HepG2 (cell line): ENCODE measurements around the gene SLC38A3. TPM values are rescaled to one million over a fixed set of nuclear protein-coding genes. Genes with fewer than 3 reads are reported as not detected.

Source experiments
- ATAC-seq: fragments of 200-7000 bp; cut with Tn5 transposase; 3 replicates; pipeline ENCODE4 v1.9.1; 2020; ENCODE audit warnings: mild to moderate bottlenecking, moderate library complexity
- BruUV-seq: library from RNA; stranded (reverse); fragments of 400-500 nt; replicated peaks from 2 replicates; lab custom pipeline; 2021; lab: Mats Ljungman, UMichigan
- CTCF ChIA-PET: fragments of 300-600 bp; formaldehyde crosslinking; extraction: SDS; loops from one replicate; lab custom pipeline; 2021; ENCODE audit warnings: low total read pairs, inconsistent platforms, low intra/inter-chr PET ratio; lab: Yijun Ruan, JAX
- POLR2A ChIA-PET: fragments of 350-600 bp; sonication (Branson Sonifier 250); formaldehyde crosslinking; loops from one replicate; lab custom pipeline; 2020; ENCODE audit warnings: antibody characterized with exemption, inconsistent platforms; lab: Yijun Ruan, JAX
- DNase-seq: peaks from one replicate; pipeline ENCODE4 v3.0.0-alpha.2; 2015; ENCODE audit warnings: low spot score
- FAIRE-seq: peaks from 3 replicates; lab custom pipeline; 2011; peaks lifted over from hg19 to GRCh38; lab: Jason Lieb, UNC
- H2AFZ ChIP-seq: one replicate; pipeline ENCODE4 v1.6.1; 2011; ENCODE audit warnings: low read length, inconsistent platforms
- H3K27ac ChIP-seq: fragments of 300-600 bp; 3 replicates; pipeline ENCODE4 v1.8.0; 2011; ENCODE audit warnings: mixed run types, mild to moderate bottlenecking, mixed read lengths, low read length, inconsistent platforms; ENCODE audit not compliant: insufficient read depth; ENCODE audit errors: extremely low read length
- H3K27me3 ChIP-seq, 2 experiments: fragments of 200-600 bp in 1 of 2; 2 replicates in 1 of 2; 3 replicates in 1 of 2; pipeline versions ENCODE4 v1.6.0 to v1.8.0; 2011; ENCODE audit warnings: low read length in 2 of 2, mild to moderate bottlenecking in 2 of 2, moderate library complexity in 2 of 2, inconsistent platforms in 1 of 2; ENCODE audit not compliant: insufficient read depth in 2 of 2, control insufficient read depth in 1 of 2
- H3K36me3 ChIP-seq, 2 experiments: fragments of 200-600 bp in 1 of 2; replicated peaks in 1 of 2; 2 replicates in 1 of 2; 3 replicates in 1 of 2; pipeline versions ENCODE4 v1.5.1 to v1.8.0; 2011; ENCODE audit warnings: low read length in 2 of 2, inconsistent platforms in 1 of 2; ENCODE audit not compliant: insufficient read depth in 2 of 2, control insufficient read depth in 1 of 2
- H3K4me1 ChIP-seq: 2 replicates; pipeline ENCODE4 v1.5.1; 2012; ENCODE audit warnings: low read length, inconsistent platforms; ENCODE audit not compliant: insufficient read depth
- H3K4me2 ChIP-seq: 2 replicates; pipeline ENCODE4 v1.6.0; 2011; ENCODE audit warnings: low read depth, low read length, inconsistent platforms
- H3K4me3 ChIP-seq, 3 experiments: fragments of 200-600 bp in 1 of 3; sonication (generic), shearing (Covaris generic) in 1 of 3; replicated peaks in 1 of 3; 2 replicates each; pipeline ENCODE4 v1.5.1; 2011 to 2016; ENCODE audit warnings: low read length in 3 of 3, inconsistent platforms in 2 of 3, low read depth in 2 of 3, mild to moderate bottlenecking in 2 of 3, control low read depth in 1 of 3, mixed read lengths in 1 of 3; ENCODE audit not compliant: insufficient read depth in 1 of 3
- H3K79me2 ChIP-seq: one replicate; pipeline ENCODE4 v1.6.1; 2011; ENCODE audit warnings: low read length, inconsistent platforms; ENCODE audit not compliant: insufficient read depth
- H3K9ac ChIP-seq: 2 replicates; pipeline ENCODE4 v1.6.0; 2011; ENCODE audit warnings: mild to moderate bottlenecking, low read depth, low read length, inconsistent platforms; ENCODE audit not compliant: insufficient read depth
- H3K9me3 ChIP-seq: 2 replicates; pipeline ENCODE4 v1.5.1; 2012; ENCODE audit warnings: mild to moderate bottlenecking, low read length
- H4K20me1 ChIP-seq: 2 replicates; pipeline ENCODE4 v1.6.0; 2011; ENCODE audit warnings: inconsistent platforms, mild to moderate bottlenecking, low read length, moderate library complexity; ENCODE audit not compliant: insufficient read depth
- IRF2 ChIP-seq: IDR thresholded peaks from 2 replicates; pipeline ENCODE4 v1.6.1; 2018; ENCODE audit warnings: missing genetic modification reagents, missing compliant biosample characterization
- MAF1 ChIP-seq: sonication (generic); formaldehyde crosslinking; IDR thresholded peaks from 2 replicates; pipeline ENCODE4 v1.5.0; 2020; ENCODE audit warnings: missing genetic modification reagents, borderline replicate concordance
- MBD4 ChIP-seq: IDR thresholded peaks from 2 replicates; pipeline ENCODE4 v1.6.1; 2012; ENCODE audit warnings: low read length, inconsistent platforms, borderline replicate concordance
- PRPF4 ChIP-seq: fragments of 200-400 bp; formaldehyde crosslinking; IDR thresholded peaks from 2 replicates; pipeline ENCODE4 v1.6.1; 2016; ENCODE audit warnings: low read length, low read depth; ENCODE audit not compliant: poor library complexity, severe bottlenecking
- SYNCRIP ChIP-seq: fragments of 200-400 bp; formaldehyde crosslinking; IDR thresholded peaks from 2 replicates; pipeline ENCODE4 v1.6.1; 2018; ENCODE audit warnings: mild to moderate bottlenecking, low read depth, low read length; ENCODE audit not compliant: insufficient read depth
- TBL1XR1 ChIP-seq: fragments of 150-350 bp; IDR thresholded peaks from 2 replicates; pipeline ENCODE4 v1.6.1; 2014; ENCODE audit warnings: borderline replicate concordance, low read length; ENCODE audit not compliant: partially characterized antibody
- ZBTB21 ChIP-seq: sonication (generic); formaldehyde crosslinking; IDR thresholded peaks from 2 replicates; pipeline ENCODE4 v1.4.0; 2020; ENCODE audit warnings: missing genetic modification reagents
- ZNF20 ChIP-seq: sonication (generic); formaldehyde crosslinking; IDR thresholded peaks from 2 replicates; pipeline ENCODE4 v1.4.0; 2020; ENCODE audit warnings: mild to moderate bottlenecking, moderate library complexity, missing genetic modification reagents
- ZNF333 ChIP-seq: sonication (generic); formaldehyde crosslinking; IDR thresholded peaks from 2 replicates; pipeline ENCODE4 v1.4.0; 2020; ENCODE audit warnings: mild to moderate bottlenecking, missing genetic modification reagents, borderline replicate concordance
- WGBS: methylation state at CpG from one replicate; pipeline ENCODE4 v1.1.6; 2017; ENCODE audit warnings: low lambda C conversion rate; 5-methylcytosine and 5-hydroxymethylcytosine counted together
- in situ Hi-C: cut with HindIII; loops from 2 replicates; pipeline ENCODE4 v1.10.0; 2017; ENCODE audit warnings: low pct_unique_long_range_greater_than_20kb; ENCODE audit not compliant: extremely low pct_ligation_motif_present
- intact Hi-C: fragments of 100-400 bp; cut with micrococcal nuclease; formaldehyde crosslinking; loops from one replicate; pipeline ENCODE4 v1.10.0; 2022; ENCODE audit not compliant: unreplicated experiment
- polyA plus RNA-seq, 8 experiments: library from polyadenylated mRNA; depleted of rRNA in 3 of 8; stranded (reverse) in 7 of 8; unstranded in 1 of 8; fragments of >200 nt; fragmentation: Illumina TruSeq in 4 of 8; extraction: Trizol in 4 of 8; gene quantifications; 2 replicates each; pipeline versions ENCODE4 v1.2.1 to v1.2.3, GENCODE V29; 2011 to 2016; ENCODE audit warnings: low read depth in 4 of 8, missing spikeins in 1 of 8, mixed read lengths in 1 of 8; ENCODE audit not compliant: insufficient read depth in 1 of 8
- total RNA-seq, 5 experiments: library from RNA; depleted of rRNA; stranded (reverse); fragments of >200 nt; fragmentation: Illumina TruSeq; extraction: Trizol; gene quantifications; 2 replicates each; pipeline ENCODE4 v1.2.3, GENCODE V29; 2016; ENCODE audit warnings: low read depth in 1 of 5
- TF ChIP-seq, protein P1 (sequence below): sonication (generic); formaldehyde crosslinking; IDR thresholded peaks from 2 replicates; pipeline ENCODE4 v1.5.0; 2020; ENCODE audit warnings: mild to moderate bottlenecking, missing genetic modification reagents, moderate library complexity
- TF ChIP-seq, protein P2 (sequence below): sonication (generic); formaldehyde crosslinking; IDR thresholded peaks from 2 replicates; pipeline ENCODE4 v1.5.1; 2020; ENCODE audit warnings: mild to moderate bottlenecking, missing genetic modification reagents

SLC38A3 gene
- total and polyA plus RNA-seq, 2 of the 13 experiments (the other 11 are each of a cell fraction or from before 2014, with no cell fraction given) = 29.8 to 164 TPM

DNA sequence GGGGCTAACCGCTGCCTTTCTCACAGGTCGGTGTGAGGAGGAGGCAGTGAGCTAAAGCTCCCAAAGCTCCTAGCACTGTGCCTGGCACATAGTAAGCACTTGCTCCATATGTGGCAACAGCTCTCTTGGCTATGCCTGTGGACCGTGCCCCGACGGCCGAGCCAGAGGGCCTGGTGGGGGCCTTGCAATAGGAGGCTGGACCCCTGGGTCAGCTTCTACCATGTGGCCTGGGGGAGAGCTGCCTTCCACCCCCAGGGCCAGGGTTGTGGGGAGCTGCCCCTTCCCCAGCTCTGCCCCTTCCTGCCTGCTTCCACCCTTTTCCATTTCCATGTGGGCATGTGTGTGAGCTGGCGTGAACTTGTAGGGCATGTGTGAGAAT lies 30.6 kb upstream of the SLC38A3 start:
- peaks cover 45% of the 10 kb centered on the region for H3K4me1 ChIP-seq
- WGBS = 100% methylated on average over 2 of the region's 7 CpGs
- in situ Hi-C loops = no loop called here
- POLR2A ChIA-PET = no interaction called here
- FAIRE-seq = no peak
- H3K4me2 ChIP-seq = no peak overlapping the region
- no peak overlapping the region for H3K9ac ChIP-seq
- H3K27ac ChIP-seq = no peak overlapping the region
- intact Hi-C loops = loop anchor here (5.0 kb wide), 1 partner anchor 52 kb away; no protein-coding TSS in a partner anchor
- H4K20me1 ChIP-seq = no peaks in the 10 kb centered on the region
- no peak for ATAC-seq
- CTCF ChIA-PET = interaction anchor here (1.2 kb wide), 1 partner anchor 20 kb away, joined by 3 read pairs; the partner anchor contains the start of gene SEMA3F
- no peak overlapping the region for H2AFZ ChIP-seq
- no peaks in the 10 kb centered on the region for H3K79me2 ChIP-seq
- peaks cover 15 to 27% of the 10 kb centered on the region in 2 experiments; a peak in 4 of 5 replicates for H3K36me3 ChIP-seq
- no peaks in the 10 kb centered on the region for H3K27me3 ChIP-seq
- no peak for TF ChIP-seq MAF1 (CRISPR knock-in tag)
- TF ChIP-seq, protein P1, sequence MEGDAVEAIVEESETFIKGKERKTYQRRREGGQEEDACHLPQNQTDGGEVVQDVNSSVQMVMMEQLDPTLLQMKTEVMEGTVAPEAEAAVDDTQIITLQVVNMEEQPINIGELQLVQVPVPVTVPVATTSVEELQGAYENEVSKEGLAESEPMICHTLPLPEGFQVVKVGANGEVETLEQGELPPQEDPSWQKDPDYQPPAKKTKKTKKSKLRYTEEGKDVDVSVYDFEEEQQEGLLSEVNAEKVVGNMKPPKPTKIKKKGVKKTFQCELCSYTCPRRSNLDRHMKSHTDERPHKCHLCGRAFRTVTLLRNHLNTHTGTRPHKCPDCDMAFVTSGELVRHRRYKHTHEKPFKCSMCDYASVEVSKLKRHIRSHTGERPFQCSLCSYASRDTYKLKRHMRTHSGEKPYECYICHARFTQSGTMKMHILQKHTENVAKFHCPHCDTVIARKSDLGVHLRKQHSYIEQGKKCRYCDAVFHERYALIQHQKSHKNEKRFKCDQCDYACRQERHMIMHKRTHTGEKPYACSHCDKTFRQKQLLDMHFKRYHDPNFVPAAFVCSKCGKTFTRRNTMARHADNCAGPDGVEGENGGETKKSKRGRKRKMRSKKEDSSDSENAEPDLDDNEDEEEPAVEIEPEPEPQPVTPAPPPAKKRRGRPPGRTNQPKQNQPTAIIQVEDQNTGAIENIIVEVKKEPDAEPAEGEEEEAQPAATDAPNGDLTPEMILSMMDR (CRISPR knock-in tag) = 0 out of 2 replicates have a peak, but pooled peaks have one; percentile 1
- DNase-seq = no peak
- no TSS peak for BruUV-seq
- no peaks in the 10 kb centered on the region for H3K9me3 ChIP-seq
- no peak overlapping the region for H3K4me3 ChIP-seq

GRCh38 chr3:50174947-50175524 lies 30.0 kb upstream of the SLC38A3 start:
- BruUV-seq = no TSS peak
- 97% methylated on average over 15 of the region's 17 CpGs for WGBS
- Histone ChIP-seq H4K20me1 (no peaks in the 10 kb centered on the region), H3K9me3 (no peaks in the 10 kb centered on the region), H3K79me2 (no peaks in the 10 kb centered on the region), H3K27me3 (no peaks in the 10 kb centered on the region), H3K4me1 (peaks cover 45% of the 10 kb centered on the region), H2AFZ (no peak overlapping the region), H3K4me3 (no peak overlapping the region), H3K27ac (no peak overlapping the region), H3K36me3 (peaks cover 15 to 27% of the 10 kb centered on the region in 2 experiments; a peak in 4 of 5 replicates), H3K4me2 (no peak overlapping the region), H3K9ac (no peak overlapping the region)
- in situ Hi-C loops (no loop called here), intact Hi-C loops (loop anchor here (5.0 kb wide), 1 partner anchor 53 kb away; no protein-coding TSS in a partner anchor)
- CTCF ChIA-PET = interaction anchor here (0.9 to 1.2 kb wide), 2 partner anchors 20 to 54 kb away, joined by 3 read pairs; partner anchors contain the start of gene SEMA3F
- POLR2A ChIA-PET = interaction anchor here (1.4 kb wide), 1 partner anchor 25 kb away, joined by 3 read pairs; no protein-coding TSS in a partner anchor
- DNase-seq = no peak
- no peak for FAIRE-seq
- ATAC-seq = no peak
- TF ChIP-seq ZNF333 (CRISPR knock-in tag) = no peak
- TF ChIP-seq TBL1XR1 = no peak
- TF ChIP-seq, protein P2, sequence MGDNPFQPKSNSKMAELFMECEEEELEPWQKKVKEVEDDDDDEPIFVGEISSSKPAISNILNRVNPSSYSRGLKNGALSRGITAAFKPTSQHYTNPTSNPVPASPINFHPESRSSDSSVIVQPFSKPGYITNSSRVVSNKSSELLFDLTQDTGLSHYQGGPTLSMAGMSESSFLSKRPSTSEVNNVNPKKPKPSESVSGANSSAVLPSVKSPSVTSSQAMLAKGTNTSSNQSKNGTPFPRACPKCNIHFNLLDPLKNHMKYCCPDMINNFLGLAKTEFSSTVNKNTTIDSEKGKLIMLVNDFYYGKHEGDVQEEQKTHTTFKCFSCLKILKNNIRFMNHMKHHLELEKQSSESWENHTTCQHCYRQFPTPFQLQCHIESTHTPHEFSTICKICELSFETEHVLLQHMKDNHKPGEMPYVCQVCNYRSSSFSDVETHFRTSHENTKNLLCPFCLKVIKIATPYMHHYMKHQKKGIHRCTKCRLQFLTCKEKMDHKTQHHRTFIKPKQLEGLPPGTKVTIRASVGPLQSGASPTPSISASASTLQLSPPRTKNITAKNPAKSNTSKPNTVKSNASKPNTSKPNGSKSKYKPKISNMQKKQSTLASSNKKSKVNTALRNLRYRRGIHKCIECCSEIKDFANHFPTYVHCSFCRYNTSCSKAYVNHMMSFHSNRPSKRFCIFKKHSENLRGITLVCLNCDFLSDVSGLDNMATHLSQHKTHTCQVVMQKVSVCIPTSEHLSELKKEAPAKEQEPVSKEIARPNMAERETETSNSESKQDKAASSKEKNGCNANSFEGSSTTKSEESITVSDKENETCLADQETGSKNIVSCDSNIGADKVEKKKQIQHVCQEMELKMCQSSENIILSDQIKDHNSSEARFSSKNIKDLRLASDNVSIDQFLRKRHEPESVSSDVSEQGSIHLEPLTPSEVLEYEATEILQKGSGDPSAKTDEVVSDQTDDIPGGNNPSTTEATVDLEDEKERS (CRISPR knock-in tag) = no peak
- TF ChIP-seq PRPF4 = no peak
- TF ChIP-seq IRF2 = no peak
- TF ChIP-seq SYNCRIP = no peak
- no peak for TF ChIP-seq ZBTB21
- TF ChIP-seq MBD4 = no peak
- no peak for TF ChIP-seq ZNF20 (CRISPR knock-in tag)
